H1 (cell line): ENCODE results near the gene ABHD16B. TPM values are rescaled to one million over a fixed set of nuclear protein-coding genes. Genes with fewer than 3 reads are reported as not detected.

Source experiments
- CTCF ChIA-PET: fragments of 300-600 bp; sonication (Branson Sonifier 250); formaldehyde crosslinking; loops from one replicate; lab custom pipeline; 2021; ENCODE audit not compliant: partially characterized antibody; lab: Charles Lee
- POLR2A ChIA-PET: fragments of 300-600 bp; sonication (Branson Sonifier 250); formaldehyde crosslinking; loops from one replicate; lab custom pipeline; 2021; ENCODE audit warnings: inconsistent platforms; ENCODE audit not compliant: partially characterized antibody; lab: Charles Lee
- DNase-seq, 2 experiments: peaks; one replicate each; pipeline versions ENCODE4 v3.0.0 to v3.0.0-alpha.2; 2010 to 2022; ENCODE audit warnings: low spot score in 2 of 2, low read depth in 1 of 2, mixed read lengths in 1 of 2
- FAIRE-seq: peaks from 2 replicates; lab custom pipeline; 2011; peaks lifted over from hg19 to GRCh38; lab: Jason Lieb, UNC
- H2AFZ ChIP-seq: 2 replicates; pipeline ENCODE4 v1.8.1; 2012; ENCODE audit warnings: low read length, inconsistent platforms
- H2AK5ac ChIP-seq: 2 replicates; pipeline ENCODE4 v1.6.1; 2013; ENCODE audit warnings: low read depth, low read length
- H2BK120ac ChIP-seq: replicated peaks from 2 replicates; pipeline ENCODE3; 2013; ENCODE audit warnings: low read depth, low read length, inconsistent platforms
- H2BK12ac ChIP-seq: 2 replicates; pipeline ENCODE4 v1.6.1; 2013; ENCODE audit warnings: low read depth, low read length
- H2BK15ac ChIP-seq: 2 replicates; pipeline ENCODE4 v1.6.1; 2013; ENCODE audit warnings: low read length
- H2BK20ac ChIP-seq: 2 replicates; pipeline ENCODE4 v1.6.1; 2013; ENCODE audit warnings: low read length
- H2BK5ac ChIP-seq: 2 replicates; pipeline ENCODE4 v1.6.1; 2013; ENCODE audit warnings: low read depth, low read length
- H3K14ac ChIP-seq: 2 replicates; pipeline ENCODE4 v1.6.1; 2013; ENCODE audit warnings: inconsistent platforms; ENCODE audit not compliant: insufficient read length
- H3K18ac ChIP-seq: 2 replicates; pipeline ENCODE4 v1.6.1; 2013; ENCODE audit warnings: low read length; ENCODE audit errors: extremely low read depth
- H3K23ac ChIP-seq: 2 replicates; pipeline ENCODE4 v1.6.1; 2013; ENCODE audit warnings: inconsistent platforms; ENCODE audit not compliant: insufficient read length
- H3K23me2 ChIP-seq: 2 replicates; pipeline ENCODE4 v1.6.1; 2013; ENCODE audit warnings: low read depth, low read length
- H3K27ac ChIP-seq: 2 replicates; pipeline ENCODE4 v1.6.1; 2011; ENCODE audit warnings: low read depth, low read length, inconsistent platforms
- H3K27me3 ChIP-seq, 4 experiments: replicated peaks in 1 of 4; 1 replicate in 1 of 4; 2 replicates in 3 of 4; pipeline versions ENCODE4 v1.6.1 to v1.8.1; 2011 to 2013; ENCODE audit warnings: low read length in 3 of 4, mild to moderate bottlenecking in 3 of 4, inconsistent platforms in 2 of 4, mixed read lengths in 2 of 4, moderate library complexity in 1 of 4; ENCODE audit not compliant: control insufficient read depth in 3 of 4, insufficient read depth in 3 of 4; ENCODE audit errors: extremely low read depth in 1 of 4
- H3K36me3 ChIP-seq, 4 experiments: 2 replicates each; pipeline versions ENCODE4 v1.6.1 to v1.8.1; 2011 to 2013; ENCODE audit warnings: mild to moderate bottlenecking in 4 of 4, low read length in 3 of 4, moderate library complexity in 2 of 4, control low read depth in 1 of 4, inconsistent platforms in 1 of 4; ENCODE audit not compliant: insufficient read depth in 4 of 4, control insufficient read depth in 2 of 4
- H3K4ac ChIP-seq: replicated peaks from 2 replicates; pipeline ENCODE3; 2013; ENCODE audit warnings: low read length, low read depth, mixed read lengths, inconsistent platforms; ENCODE audit not compliant: insufficient read length
- H3K4me1 ChIP-seq, 4 experiments: replicated peaks in 1 of 4; 1 replicate in 1 of 4; 2 replicates in 3 of 4; pipeline versions ENCODE4 v1.6.1 to v1.8.1; 2011 to 2013; ENCODE audit warnings: low read length in 3 of 4, inconsistent platforms in 2 of 4, mixed read lengths in 1 of 4; ENCODE audit not compliant: insufficient read depth in 4 of 4, control insufficient read depth in 3 of 4
- H3K4me2 ChIP-seq, 2 experiments: 2 replicates each; pipeline versions ENCODE4 v1.6.1 to v1.8.1; 2011 to 2013; ENCODE audit warnings: low read depth in 2 of 2, low read length in 2 of 2, control low read depth in 1 of 2, inconsistent platforms in 1 of 2, mild to moderate bottlenecking in 1 of 2; ENCODE audit not compliant: insufficient read depth in 1 of 2
- H3K4me3 ChIP-seq, 4 experiments: fragments of 200-600, 300-600 bp in 1 of 4; sonication (generic), shearing (Covaris generic), sonication (Bioruptor Twin) in 1 of 4; 2 replicates each; pipeline versions ENCODE4 v1.5.1 to v1.8.1; 2011 to 2016; ENCODE audit warnings: low read length in 4 of 4, low read depth in 3 of 4, control low read depth in 2 of 4, inconsistent platforms in 2 of 4, mild to moderate bottlenecking in 2 of 4, mixed read lengths in 1 of 4, moderate library complexity in 1 of 4; ENCODE audit not compliant: insufficient read depth in 2 of 4; ENCODE audit errors: extremely low read depth in 1 of 4
- H3K56ac ChIP-seq: replicated peaks from 2 replicates; pipeline ENCODE3; 2013; ENCODE audit warnings: low read depth, mild to moderate bottlenecking, mixed read lengths, low read length, inconsistent platforms; ENCODE audit not compliant: insufficient read length
- H3K79me1 ChIP-seq: 2 replicates; pipeline ENCODE4 v1.6.1; 2013; ENCODE audit warnings: low read depth, low read length, control low read depth
- H3K79me2 ChIP-seq, 2 experiments: 2 replicates each; pipeline versions ENCODE4 v1.6.1 to v1.8.1; 2012 to 2013; ENCODE audit warnings: low read length in 2 of 2, mild to moderate bottlenecking in 2 of 2, inconsistent platforms in 1 of 2; ENCODE audit not compliant: insufficient read depth in 2 of 2, control insufficient read depth in 1 of 2
- H3K9ac ChIP-seq, 4 experiments: replicated peaks in 1 of 4; 1 replicate in 1 of 4; 2 replicates in 3 of 4; pipeline versions ENCODE4 v1.6.1 to v1.8.1; 2011 to 2013; ENCODE audit warnings: low read depth in 3 of 4, low read length in 3 of 4, control low read depth in 2 of 4, mild to moderate bottlenecking in 2 of 4, moderate library complexity in 2 of 4, inconsistent platforms in 1 of 4; ENCODE audit errors: extremely low read depth in 1 of 4
- H3K9me3 ChIP-seq, 2 experiments: 2 replicates each; pipeline versions ENCODE4 v1.6.1 to v1.8.1; 2012 to 2013; ENCODE audit warnings: mild to moderate bottlenecking in 2 of 2, moderate library complexity in 2 of 2, control low read depth in 1 of 2, inconsistent platforms in 1 of 2, low read depth in 1 of 2, low read length in 1 of 2, mixed read lengths in 1 of 2; ENCODE audit not compliant: insufficient read depth in 2 of 2
- H4K20me1 ChIP-seq, 2 experiments: replicated peaks in 1 of 2; 2 replicates each; pipeline versions ENCODE3 to v1.8.1; 2011 to 2013; ENCODE audit warnings: inconsistent platforms in 2 of 2, low read length in 2 of 2, mild to moderate bottlenecking in 1 of 2; ENCODE audit not compliant: insufficient read depth in 2 of 2, control insufficient read depth in 1 of 2
- H4K5ac ChIP-seq: 2 replicates; pipeline ENCODE4 v1.6.1; 2013; ENCODE audit warnings: low read length, low read depth, mixed read lengths, inconsistent platforms; ENCODE audit not compliant: insufficient read length
- H4K8ac ChIP-seq: 2 replicates; pipeline ENCODE4 v1.8.0; 2013; ENCODE audit warnings: mild to moderate bottlenecking, moderate library complexity, low read length, inconsistent platforms; ENCODE audit not compliant: insufficient read depth; ENCODE audit errors: extremely low read depth
- H4K91ac ChIP-seq: replicated peaks from 2 replicates; pipeline ENCODE3; 2013; ENCODE audit warnings: low read length, mixed read lengths, inconsistent platforms; ENCODE audit not compliant: insufficient read length
- BRCA1 ChIP-seq: IDR thresholded peaks from 2 replicates; pipeline ENCODE4 v1.6.1; 2012; ENCODE audit warnings: low read depth, low read length, improper control_type of control experiment
- CHD1 ChIP-seq: IDR thresholded peaks from 2 replicates; pipeline ENCODE4 v1.6.1; 2012; ENCODE audit warnings: low read depth, low read length, improper control_type of control experiment
- E2F6 ChIP-seq: IDR thresholded peaks from 2 replicates; pipeline ENCODE4 v1.6.1; 2012; ENCODE audit warnings: inconsistent platforms
- EZH2 ChIP-seq: fragments of 200-600 bp; sonication (generic); IDR thresholded peaks from 2 replicates; pipeline ENCODE4 v1.7.1; 2012; ENCODE audit warnings: low read depth, mild to moderate bottlenecking, moderate library complexity, low read length, inconsistent platforms; ENCODE audit not compliant: severe bottlenecking
- KDM4A ChIP-seq: IDR thresholded peaks from one replicate; pipeline ENCODE4 v1.7.1; 2012; ENCODE audit warnings: low read depth, mild to moderate bottlenecking, moderate library complexity, low read length, inconsistent platforms; ENCODE audit not compliant: severe bottlenecking
- NANOG ChIP-seq: IDR thresholded peaks from 2 replicates; pipeline ENCODE4 v1.6.1; 2011; ENCODE audit warnings: low read length, low read depth, mild to moderate bottlenecking, inconsistent platforms; ENCODE audit not compliant: insufficient read depth, poor library complexity, severe bottlenecking
- SP2 ChIP-seq: IDR thresholded peaks from 2 replicates; pipeline ENCODE4 v1.6.1; 2012; ENCODE audit warnings: mild to moderate bottlenecking, low read length, inconsistent platforms
- WGBS, 2 experiments: shearing (Covaris generic) in 1 of 2; methylation state at CpG; one replicate each; pipeline versions ENCODE4 v1.1.6 to v1.1.7; 2013 to 2015; ENCODE audit warnings: low lambda C conversion rate in 2 of 2, mixed read lengths in 2 of 2, inconsistent platforms in 1 of 2, low coverage in 1 of 2, missing lambda C conversion rate in 1 of 2; ENCODE audit not compliant: insufficient replicate concordance in 2 of 2, insufficient coverage in 1 of 2, insufficient read length in 1 of 2; ENCODE audit errors: extremely low coverage in 1 of 2, missing lambda C conversion rate in 1 of 2; 5-methylcytosine and 5-hydroxymethylcytosine counted together
- polyA plus RNA-seq, 7 experiments: library from polyadenylated mRNA; depleted of rRNA in 3 of 7; stranded (reverse) in 5 of 7; unstranded in 2 of 7; fragments of >200 nt in 5 of 7; fragments of 200-250 nt in 2 of 7; gene quantifications; 1 replicate in 5 of 7; 2 replicates in 1 of 7; 4 replicates in 1 of 7; pipeline versions ENCODE4 v1.2.1 to v1.2.3, GENCODE V29; 2011 to 2013; ENCODE audit warnings: missing spikeins in 2 of 7, mixed read lengths in 2 of 7
- total RNA-seq: library from RNA; stranded (reverse); fragmentation: NEBNext Ultra II Directional; extraction: Animal tissue kit (Norgen Biotek cat#: 25700); gene quantifications from 2 replicates; pipeline ENCODE4 v1.2.1, GENCODE V29; 2021

ABHD16B gene
- total and polyA plus RNA-seq, 2 of the 8 experiments (the other 6 are each of a cell fraction or from before 2014, with no cell fraction given): not detected

- H3K36me3 ChIP-seq: no peaks in the 10 kb centered on the region
- 24% methylated on average over 19 of the region's 36 CpGs; no CpG with 5 or more reads in 1 of the 2 experiments for WGBS, 2 experiments
- DNase-seq: peak in 1 of 2 experiments; percentile 63
Measured at GRCh38 chr20:63855363-63856097, 5.8 kb upstream of the ABHD16B start.

More at GRCh38 chr20:63855363-63856097, 5.8 kb upstream of the ABHD16B start:
- peak overlapping the region; percentile 93; the same call in 1 of the 2 replicates for H2BK5ac ChIP-seq
- ChIA-PET CTCF (interaction anchor here (0.7 to 3.1 kb wide), 10 partner anchors 7 to 125 kb away, joined by 3 to 13 read pairs (median 4); partner anchors contain the start of genes PRPF6 and TPD52L2), POLR2A (interaction anchor here (0.6 to 4.9 kb wide), 9 partner anchors 9 to 198 kb away, joined by 3 to 34 read pairs (median 3); partner anchors contain the start of genes ARFRP1, TPD52L2 and ZGPAT)
- no peaks in the 10 kb centered on the region for H3K9me3 ChIP-seq
- no peaks in the 10 kb centered on the region for H3K27me3 ChIP-seq
- H3K23ac ChIP-seq: no peak overlapping the region
- H3K9ac ChIP-seq: peak overlapping the region in 1 of 4 experiments; percentile 13; a peak in 1 of 7 replicates
- FAIRE-seq: no peak
- H3K4me2 ChIP-seq: peak overlapping the region; percentile 61 to 74
- H3K23me2 ChIP-seq: peaks cover 8% of the 10 kb centered on the region; the same call in 1 of the 2 replicates
- no peak overlapping the region for H3K27ac ChIP-seq
- H4K20me1 ChIP-seq: no peaks in the 10 kb centered on the region
- H4K5ac ChIP-seq: peak overlapping the region; percentile 68
- peak overlapping the region; percentile 96 for H3K18ac ChIP-seq
- H2BK120ac ChIP-seq: peak overlapping the region; percentile 59
- no peaks in the 10 kb centered on the region for H3K79me1 ChIP-seq
- H3K4ac ChIP-seq: peak overlapping the region; percentile 32
- H2AFZ ChIP-seq: no peak overlapping the region
- peak overlapping the region; percentile 81; the same call in 1 of the 2 replicates for H2BK15ac ChIP-seq
- TF ChIP-seq EZH2: no peak
- TF ChIP-seq NANOG: no peak
- no peak for TF ChIP-seq BRCA1
- TF ChIP-seq KDM4A: peak; percentile 21
- no peak for TF ChIP-seq SP2
- no peak for TF ChIP-seq E2F6
- TF ChIP-seq CHD1: no peak
- peak overlapping the region; percentile 86; the same call in 1 of the 2 replicates for H2BK20ac ChIP-seq
- no peaks in the 10 kb centered on the region for H3K79me2 ChIP-seq
- H2AK5ac ChIP-seq: no peak overlapping the region
- H3K14ac ChIP-seq: no peak overlapping the region
- peak overlapping the region; percentile 85 for H4K8ac ChIP-seq
- peak overlapping the region; percentile 21 for H3K56ac ChIP-seq
- H4K91ac ChIP-seq: peak overlapping the region; percentile 83
- peak overlapping the region in 3 of 4 experiments; percentile 34 to 56 (median 36); a peak in 5 of 8 replicates for H3K4me3 ChIP-seq
- peak overlapping the region; percentile 87; the same call in 1 of the 2 replicates for H2BK12ac ChIP-seq
- peaks cover 7 to 47% (median 43%) of the 10 kb centered on the region in 4 experiments for H3K4me1 ChIP-seq
